ENCODE measurements around the gene AKIP1. TPM values are rescaled to one million over a fixed set of nuclear protein-coding genes. Genes with fewer than 3 reads are reported as not detected.
"Not testable (repeated sequence)": the region's sequence is repeated elsewhere in the genome, so short reads cannot be mapped to it uniquely, and the experiment has no call there.

The AKIP1 gene
- total RNA-seq, 2 donors from 2014 or later, result 31.8 to 34.7 TPM

DNA sequence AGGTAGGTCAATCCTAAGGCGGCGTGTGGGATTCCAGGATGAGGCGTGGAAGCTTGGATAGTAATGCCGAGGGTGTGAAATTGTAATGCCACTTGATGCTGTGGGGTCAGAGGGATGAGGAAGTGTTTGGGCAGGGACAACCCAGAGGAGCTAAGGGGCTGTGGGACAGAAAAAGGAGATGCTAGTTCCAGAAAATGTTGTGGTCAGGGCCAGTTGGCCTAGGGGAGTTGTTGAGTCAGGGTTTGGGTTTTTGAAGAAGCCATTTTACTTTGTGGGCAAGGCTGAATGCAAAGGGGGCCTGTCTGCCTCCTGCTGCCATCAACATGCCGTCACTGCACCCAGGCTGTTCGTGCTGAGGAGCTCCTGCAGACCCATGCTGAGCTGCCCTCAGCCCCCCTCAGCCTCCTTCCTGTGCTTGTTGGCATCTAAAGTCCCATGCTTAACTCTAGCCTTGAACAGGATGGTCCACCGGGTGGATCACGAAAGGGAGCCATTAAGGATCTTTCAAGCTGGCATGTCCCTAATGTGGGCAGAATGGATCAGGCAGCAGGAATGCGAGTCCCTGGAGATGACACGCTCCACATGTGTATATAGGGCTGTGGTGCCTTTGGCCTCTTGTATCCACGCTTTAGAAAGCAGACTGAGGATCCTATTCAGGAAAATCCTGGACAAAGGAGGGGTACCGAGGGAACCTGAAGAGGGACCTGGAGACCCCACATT lies 19.6 kb downstream of the AKIP1 start:
- no peaks in the 10 kb centered on the region for H3K27me3 ChIP-seq
- no peak for TF ChIP-seq CTCF (IDR thresholded peaks at IDR 0.05)
- no peak overlapping the region for H3K27ac ChIP-seq
- DNase-seq (ENCODE audit: low spot score), result no peak
- no peaks in the 10 kb centered on the region for H3K36me3 ChIP-seq
- no peaks in the 10 kb centered on the region for H3K9me3 ChIP-seq
- no peaks in the 10 kb centered on the region for H3K4me1 ChIP-seq
- H3K4me3 ChIP-seq, result no peak overlapping the region

- DNase-seq (ENCODE audit: low spot score), result no peak
- Histone ChIP-seq H3K36me3 (no peaks in the 10 kb centered on the region), H3K9me3 (no peaks in the 10 kb centered on the region), H3K27ac (no peak within 1 kb of the TSS), H3K4me3 (no peak within 1 kb of the TSS), H3K27me3 (no peaks in the 10 kb centered on the region), H3K4me1 (no peaks in the 10 kb centered on the region)
- TF ChIP-seq CTCF (IDR thresholded peaks at IDR 0.05), result no peak
Observed at GRCh38 chr11:8932564-8933180, 21.7 kb downstream of the AKIP1 start, which contains the start of gene C11orf16. Gene C11orf16, minus strand, starts transcription at chr11:8932947. Its CDS starts 639 bp downstream, at chr11:8932308.

DNA sequence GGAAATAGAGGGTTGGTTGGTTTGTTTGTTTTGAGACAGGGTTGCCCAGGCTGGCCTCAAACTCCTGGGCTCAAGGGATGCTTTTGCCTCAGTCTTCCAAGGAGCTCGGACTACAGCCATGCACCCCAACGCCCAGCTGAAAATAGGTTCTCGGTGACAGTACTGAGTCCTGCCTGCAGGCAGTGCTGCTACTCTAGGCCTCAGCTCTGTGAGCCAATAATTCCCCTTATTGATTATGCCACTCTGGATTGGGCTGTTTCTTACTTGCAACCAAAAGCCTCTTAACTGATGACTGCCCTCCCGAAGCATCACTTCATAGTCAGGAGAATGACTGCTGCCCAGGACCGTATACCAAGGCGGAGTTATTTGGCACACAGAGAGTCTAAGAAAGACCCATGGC lies 22.9 kb downstream of the AKIP1 start:
- no peaks in the 10 kb centered on the region for H3K9me3 ChIP-seq
- TF ChIP-seq CTCF (IDR thresholded peaks at IDR 0.05), result no peak
- no peak for DNase-seq (ENCODE audit: low spot score)
- H3K36me3 ChIP-seq, result no peaks in the 10 kb centered on the region
- no peaks in the 10 kb centered on the region for H3K27me3 ChIP-seq
- H3K27ac ChIP-seq, result no peak overlapping the region
- H3K4me1 ChIP-seq, result no peaks in the 10 kb centered on the region
- H3K4me3 ChIP-seq, result no peak overlapping the region

DNA sequence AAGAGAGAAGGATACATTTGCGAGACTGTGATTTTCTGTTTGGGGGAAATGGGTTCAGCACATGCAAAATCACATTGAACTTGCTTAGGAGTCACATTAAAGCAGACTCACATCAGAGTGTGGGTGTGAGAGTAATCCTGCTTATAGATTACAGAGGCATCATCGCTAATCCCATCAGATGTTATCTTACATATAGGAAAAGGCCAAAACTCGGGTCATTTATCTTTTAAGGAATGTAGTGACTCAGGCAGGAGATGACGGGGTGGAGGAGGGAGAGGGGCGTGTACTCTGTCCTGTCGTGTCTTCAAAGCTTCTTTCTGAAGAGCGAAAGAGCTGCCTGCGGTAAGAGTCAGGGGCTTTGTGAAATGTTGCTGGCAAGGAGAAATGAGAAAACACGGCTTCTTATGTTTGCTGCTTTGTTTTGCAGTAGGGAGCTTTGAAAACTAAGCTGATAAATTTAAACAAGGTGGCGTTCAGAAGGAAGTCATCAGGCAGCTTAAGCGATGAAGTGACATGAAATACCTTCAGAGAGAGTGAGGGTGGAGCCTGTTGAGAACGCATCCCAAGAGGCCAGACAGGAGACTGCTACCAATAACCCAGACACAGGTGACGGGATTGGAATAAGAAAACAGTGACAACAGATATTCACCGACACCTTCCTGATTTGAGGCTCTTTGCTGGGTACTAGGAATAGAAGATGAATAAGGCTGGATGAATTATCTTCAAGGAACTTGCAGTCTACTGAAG lies 23.9 kb downstream of the AKIP1 start:
- DNase-seq (ENCODE audit: low spot score), result no peak
- no peak overlapping the region for H3K4me3 ChIP-seq
- H3K4me1 ChIP-seq, result no peaks in the 10 kb centered on the region
- no peaks in the 10 kb centered on the region for H3K9me3 ChIP-seq
- no peak overlapping the region for H3K27ac ChIP-seq
- no peak for TF ChIP-seq CTCF (IDR thresholded peaks at IDR 0.05)
- H3K36me3 ChIP-seq, result no peaks in the 10 kb centered on the region
- no peaks in the 10 kb centered on the region for H3K27me3 ChIP-seq

DNA sequence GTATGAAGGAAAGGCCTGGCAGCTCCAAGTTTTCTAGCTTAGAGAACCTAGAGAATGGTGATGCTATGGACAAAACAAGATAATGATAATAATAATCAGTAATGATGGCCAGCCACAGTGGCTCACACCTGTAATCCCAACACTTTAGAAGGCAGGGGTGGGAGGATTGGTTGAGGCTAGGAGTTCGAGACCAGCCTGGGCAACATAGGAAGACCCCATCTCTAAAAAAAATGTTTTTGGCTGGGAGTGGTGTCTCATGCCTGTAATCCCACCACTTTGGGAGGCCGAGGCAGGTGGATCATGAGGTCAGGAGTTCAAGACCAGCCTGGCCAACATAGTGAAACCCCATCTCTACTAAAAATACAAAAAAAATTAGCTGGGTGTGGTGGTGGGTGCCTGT lies 24.8 kb downstream of the AKIP1 start:
- not testable (repeated sequence) for DNase-seq (ENCODE audit: low spot score); H3K4me1 ChIP-seq; H3K27me3 ChIP-seq; H3K4me3 ChIP-seq; H3K9me3 ChIP-seq; H3K27ac ChIP-seq; H3K36me3 ChIP-seq

DNA sequence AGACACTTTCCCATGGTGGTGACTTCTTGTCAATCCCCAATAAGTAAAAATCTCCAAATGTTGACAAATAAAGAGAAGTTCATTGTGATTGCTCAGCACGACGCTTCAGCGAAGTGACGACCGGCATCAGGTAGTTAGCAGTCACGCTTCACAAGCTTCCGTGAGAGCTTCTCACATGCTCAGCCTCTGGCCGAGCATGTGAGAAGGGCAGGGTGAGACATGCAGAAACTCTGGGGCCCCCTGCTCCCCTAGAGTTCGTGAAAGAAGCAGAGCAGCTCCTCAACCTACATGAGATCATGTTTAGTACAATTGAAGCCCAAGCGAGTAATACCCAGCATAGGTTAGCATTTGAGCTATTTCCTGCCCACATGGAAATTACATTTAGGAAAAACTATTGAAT lies 26.2 kb downstream of the AKIP1 start:
- Histone ChIP-seq H3K4me3 (no peak overlapping the region), H3K27me3 (no peaks in the 10 kb centered on the region), H3K4me1 (no peaks in the 10 kb centered on the region), H3K27ac (no peak overlapping the region), H3K36me3 (no peaks in the 10 kb centered on the region), H3K9me3 (no peaks in the 10 kb centered on the region)
- no peak for DNase-seq (ENCODE audit: low spot score)
- no peak for TF ChIP-seq CTCF (IDR thresholded peaks at IDR 0.05)
